Adrenal gland (tissue), 19 donors: Measurements from ENCODE around the gene GMEB2. TPM values are rescaled to one million over a fixed set of nuclear protein-coding genes. Genes with fewer than 3 reads are reported as not detected.

Experiments
- DNase-seq, 7 donors: peaks; one replicate each; pipeline ENCODE4 v3.0.0-alpha.2; 2019 to 2020
- H3K27ac ChIP-seq, 5 donors: fragments of 200-600 bp; sonication (generic) in 4 of 5; 1 replicate in 3 of 5; 2 replicates in 2 of 5; pipeline versions ENCODE4 v1.5.1 to v1.8.0; 2016 to 2020; ENCODE audit warnings: mild to moderate bottlenecking in 1 of 5
- H3K27me3 ChIP-seq: fragments of 200-600 bp; 2 replicates; pipeline ENCODE4 v1.8.0; 2021
- H3K36me3 ChIP-seq, 2 donors: fragments of 200-600 bp; replicated peaks in 1 of 2; 1 replicate in 1 of 2; 2 replicates in 1 of 2; pipeline versions ENCODE4 v1.5.1 to v1.8.0; 2018 to 2022
- H3K4me1 ChIP-seq, 2 donors: fragments of 200-600 bp; replicated peaks in 1 of 2; 1 replicate in 1 of 2; 2 replicates in 1 of 2; pipeline versions ENCODE4 v1.5.1 to v1.8.0; 2018 to 2021
- H3K4me3 ChIP-seq, 4 donors: fragments of 200-600 bp; sonication (generic) in 3 of 4; one replicate each; pipeline ENCODE4 v1.5.1; 2016 to 2018
- H3K9me3 ChIP-seq, 3 donors: fragments of 200-600 bp; sonication (generic) in 1 of 3; replicated peaks in 1 of 3; 1 replicate in 2 of 3; 2 replicates in 1 of 3; pipeline versions ENCODE4 v1.5.1 to v1.8.0; 2016 to 2021
- POLR2A ChIP-seq, 2 donors: fragments of 450-650 bp; IDR thresholded peaks; one replicate each; pipeline ENCODE4 v1.6.1; 2017; ENCODE audit warnings: antibody characterized with exemption in 2 of 2, mild to moderate bottlenecking in 2 of 2, moderate library complexity in 1 of 2
- WGBS, 4 donors: extraction: QIAGEN DNeasy Blood & Tissue Kit in 2 of 4; methylation state at CpG; one replicate each; pipeline versions ENCODE4 v1.1.5 to v1.1.7; 2013 to 2017; 5-methylcytosine and 5-hydroxymethylcytosine counted together
- intact Hi-C, 2 donors: fragments of 100-400 bp; cut with DNase I; formaldehyde crosslinking; loops; one replicate each; pipeline versions ENCODE4 v1.14.1 to v1.15.0; 2022 to 2023
- long read RNA-seq, 10 donors: library from polyadenylated mRNA in 3 of 10; unstranded in 2 of 10; stranded (forward) in 1 of 10; transcript quantifications; one replicate each; pipeline ENCODE4 v2.0.0 and lab custom pipeline, GENCODE V29; 2021 to 2026
- polyA plus RNA-seq, 3 donors: library from polyadenylated mRNA; stranded (reverse); fragments of 200-250 nt in 2 of 3; fragments of 350-450 nt in 1 of 3; fragmentation: Illumina TruSeq in 1 of 3; extraction: RNeasy Lipid Tissue Mini Kit (QIAGEN cat#74804) in 1 of 3; gene quantifications; one replicate each; pipeline ENCODE4 v1.2.3, GENCODE V29; 2013 to 2014
- total RNA-seq, 9 donors: library from RNA; depleted of rRNA in 4 of 9; stranded (reverse); fragments of >200 nt in 4 of 9; fragments of 120-200 nt in 1 of 9; fragmentation: NEBNext Ultra II Directional in 1 of 9; extraction: Animal tissue kit (Norgen Biotek cat#: 25700) in 1 of 9; gene quantifications; one replicate each; pipeline versions ENCODE4 v1.1.0 to v1.2.4, GENCODE V29; 2013 to 2023
- TF ChIP-seq, protein P1 (sequence below), 6 experiments: fragments of 450-650 bp in 4 of 6; fragments of 200-600 bp in 2 of 6; sonication (generic) in 1 of 6; IDR thresholded peaks; 1 replicate in 5 of 6; 2 replicates in 1 of 6; pipeline versions ENCODE4 v1.5.1 to v1.8.0; 2016 to 2021; ENCODE audit warnings: antibody characterized with exemption in 6 of 6, mild to moderate bottlenecking in 2 of 6, moderate library complexity in 1 of 6
- donor health status: healthy with polysubstance abuse.
- donor health status: Bipolar disorder and iron deficiency.
- donor health status: DM: yes; HTN: yes; CAD: no.
- donor health status: DM: no; HTN: no; CAD: no.
- donor health status: DM: no; HTN: no; CAD: no.
- donor health status: DM: yes; HTN: yes; CAD: no.

GMEB2 gene, protein sequence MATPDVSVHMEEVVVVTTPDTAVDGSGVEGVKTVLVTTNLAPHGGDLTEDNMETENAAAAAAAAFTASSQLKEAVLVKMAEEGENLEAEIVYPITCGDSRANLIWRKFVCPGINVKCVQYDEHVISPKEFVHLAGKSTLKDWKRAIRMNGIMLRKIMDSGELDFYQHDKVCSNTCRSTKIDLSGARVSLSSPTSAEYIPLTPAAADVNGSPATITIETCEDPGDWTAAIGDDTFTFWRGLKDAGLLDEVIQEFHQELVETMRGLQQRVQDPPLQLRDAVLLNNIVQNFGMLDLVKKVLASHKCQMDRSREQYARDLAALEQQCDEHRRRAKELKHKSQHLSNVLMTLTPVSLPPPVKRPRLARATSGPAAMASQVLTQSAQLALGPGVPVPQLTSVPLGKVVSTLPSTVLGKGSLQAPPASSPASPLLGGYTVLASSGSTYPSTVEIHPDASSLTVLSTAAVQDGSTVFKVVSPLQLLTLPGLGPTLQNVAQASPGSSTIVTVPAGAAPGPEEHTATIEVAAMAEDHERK
- total RNA-seq = 10 to 100 TPM in 6 of 9 donors, 1 to 10 TPM in 3; 5.7 to 18.2 (median 12.1) TPM
- 10 to 100 TPM in 2 of 3 donors, 1 to 10 TPM in 1; 4.2 to 13.9 (median 13.6) TPM for polyA plus RNA-seq
- long read RNA-seq, donor 1, full-length matches to known transcripts = 1 of 14 reads
- long read RNA-seq, donor 1, partial matches to known transcripts = 13 of 14 reads
- long read RNA-seq, donor 1, other reads (novel, unspliced or antisense) = 0 of 14 reads
- long read RNA-seq, donor 2, full-length matches to known transcripts = 3 of 3 reads
- long read RNA-seq, donor 2, partial matches to known transcripts = 0 of 3 reads
- long read RNA-seq, donor 2, other reads (novel, unspliced or antisense) = 0 of 3 reads
- long read RNA-seq, donor 3, full-length matches to known transcripts = 1 of 1 reads
- long read RNA-seq, donor 3, partial matches to known transcripts = 0 of 1 reads
- long read RNA-seq, donor 3, other reads (novel, unspliced or antisense) = 0 of 1 reads
- long read RNA-seq, donor 4, partial matches to known transcripts = 0 of 1 reads
- long read RNA-seq, donor 4, other reads (novel, unspliced or antisense) = 1 of 1 reads
- long read RNA-seq, donor 5, full-length matches to known transcripts = 16 of 21 reads
- long read RNA-seq, donor 5, partial matches to known transcripts = 0 of 21 reads
- long read RNA-seq, donor 5, other reads (novel, unspliced or antisense) = 5 of 21 reads
- long read RNA-seq, donor 6, partial matches to known transcripts = 0 of 1 reads
- long read RNA-seq, donor 6, other reads (novel, unspliced or antisense) = 1 of 1 reads
- long read RNA-seq, donor 7 = 0 reads
- long read RNA-seq, donor 8, full-length matches to known transcripts = 4 of 4 reads
- long read RNA-seq, donor 8, partial matches to known transcripts = 0 of 4 reads
- long read RNA-seq, donor 8, other reads (novel, unspliced or antisense) = 0 of 4 reads
- long read RNA-seq, donor 9, full-length matches to known transcripts = 1 of 1 reads
- long read RNA-seq, donor 9, partial matches to known transcripts = 0 of 1 reads
- long read RNA-seq, donor 9, other reads (novel, unspliced or antisense) = 0 of 1 reads
- long read RNA-seq, donor 10 = 0 reads

DNA sequence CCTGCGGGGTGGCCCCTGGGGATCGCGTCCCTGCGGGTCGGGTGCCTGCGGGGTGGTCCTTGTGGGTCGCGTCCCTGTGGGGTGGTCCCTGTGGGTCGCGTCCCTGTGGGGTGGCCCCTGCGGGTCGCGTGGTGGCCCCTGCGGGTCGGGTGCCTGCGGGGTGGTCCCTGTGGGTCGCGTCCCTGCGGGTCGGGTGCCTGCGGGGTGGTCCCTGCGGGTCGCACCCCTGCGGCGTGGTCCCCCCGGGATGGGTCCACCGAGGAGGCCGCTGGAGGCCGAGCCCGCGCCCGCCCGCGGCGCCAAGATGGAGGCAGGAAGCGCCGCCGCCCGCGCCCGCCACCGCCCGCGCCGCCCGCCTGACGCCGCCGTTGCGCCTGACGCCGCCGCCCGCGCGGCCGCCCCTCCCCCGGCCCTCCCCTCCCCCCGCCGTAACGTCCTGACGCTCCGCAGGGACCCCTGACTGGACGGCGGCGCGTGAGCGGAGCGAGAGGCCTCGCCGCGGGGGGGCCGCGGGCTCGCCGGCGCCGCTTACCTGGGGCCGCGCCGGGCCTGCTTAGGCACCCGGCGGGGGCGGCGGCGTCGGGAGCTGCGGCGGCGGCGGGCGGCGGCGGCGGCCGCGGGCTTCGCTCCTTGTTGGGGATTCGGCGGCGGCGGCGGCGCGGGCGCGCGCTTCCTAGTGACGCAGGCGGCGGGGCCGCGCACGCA, at the start of gene GMEB2:
TSS of gene GMEB2 (minus strand) at position 678 of the 705 bp plus-strand sequence. CDS start 7,704 bp downstream, outside the sequence.
- 0 to 1% (median 0%) methylated on average over 2 to 112 of the region's 114 CpGs for WGBS, 4 donors
- Histone ChIP-seq H3K4me3 (peak within 1 kb of the TSS; percentile 65 to 99 (median 89)), H3K36me3 (no peaks in the 10 kb centered on the region), H3K27me3 (no peaks in the 10 kb centered on the region), H3K27ac (peak within 1 kb of the TSS; percentile 93 to 100 (median 95)), H3K4me1 (peaks cover 25 to 27% of the 10 kb centered on the region in 2 donors), H3K9me3 (no peaks in the 10 kb centered on the region)
- intact Hi-C loops = no loop called here
- TF ChIP-seq, protein P1, sequence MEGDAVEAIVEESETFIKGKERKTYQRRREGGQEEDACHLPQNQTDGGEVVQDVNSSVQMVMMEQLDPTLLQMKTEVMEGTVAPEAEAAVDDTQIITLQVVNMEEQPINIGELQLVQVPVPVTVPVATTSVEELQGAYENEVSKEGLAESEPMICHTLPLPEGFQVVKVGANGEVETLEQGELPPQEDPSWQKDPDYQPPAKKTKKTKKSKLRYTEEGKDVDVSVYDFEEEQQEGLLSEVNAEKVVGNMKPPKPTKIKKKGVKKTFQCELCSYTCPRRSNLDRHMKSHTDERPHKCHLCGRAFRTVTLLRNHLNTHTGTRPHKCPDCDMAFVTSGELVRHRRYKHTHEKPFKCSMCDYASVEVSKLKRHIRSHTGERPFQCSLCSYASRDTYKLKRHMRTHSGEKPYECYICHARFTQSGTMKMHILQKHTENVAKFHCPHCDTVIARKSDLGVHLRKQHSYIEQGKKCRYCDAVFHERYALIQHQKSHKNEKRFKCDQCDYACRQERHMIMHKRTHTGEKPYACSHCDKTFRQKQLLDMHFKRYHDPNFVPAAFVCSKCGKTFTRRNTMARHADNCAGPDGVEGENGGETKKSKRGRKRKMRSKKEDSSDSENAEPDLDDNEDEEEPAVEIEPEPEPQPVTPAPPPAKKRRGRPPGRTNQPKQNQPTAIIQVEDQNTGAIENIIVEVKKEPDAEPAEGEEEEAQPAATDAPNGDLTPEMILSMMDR (IDR thresholded peaks at IDR 0.05) = no peak
- peak; percentile 44 to 51 for TF ChIP-seq POLR2A (IDR thresholded peaks at IDR 0.05)
- DNase-seq = peak; percentile 70 to 82 (median 77)

DNA sequence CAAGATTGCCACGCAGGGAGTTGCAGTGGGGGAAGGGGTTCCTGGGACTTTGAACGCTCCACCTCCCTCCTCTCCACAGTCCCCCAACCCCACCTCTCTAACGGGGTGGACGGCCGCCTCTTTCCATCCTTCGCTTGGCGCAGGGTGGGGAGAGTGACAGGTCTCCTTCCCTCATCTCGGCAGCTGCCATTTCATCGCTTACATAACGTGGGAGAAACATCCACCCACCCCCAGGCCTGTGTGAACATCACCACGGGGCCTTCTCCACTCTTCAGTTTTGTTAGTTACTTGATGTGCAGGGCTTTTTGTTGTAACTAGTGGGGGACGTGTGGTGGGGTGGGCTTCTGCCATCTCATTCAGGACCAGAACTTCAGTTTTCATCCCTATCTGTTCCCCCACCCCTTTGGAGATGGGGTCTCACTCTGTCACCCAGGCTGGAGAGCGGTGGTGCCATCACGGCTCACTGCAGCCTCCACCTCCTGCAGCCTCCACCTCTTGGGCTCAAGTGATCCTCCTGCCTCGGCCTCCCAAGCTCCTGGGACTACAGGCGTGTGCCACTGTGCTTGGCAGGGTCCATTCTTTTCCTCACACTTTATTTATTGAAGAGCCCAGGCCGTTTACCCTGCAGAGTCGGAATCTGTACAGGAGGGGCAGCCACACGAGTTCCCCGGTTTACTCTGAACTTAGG, 48.9 kb upstream of the GMEB2 start:
- TF ChIP-seq, protein P1 (IDR thresholded peaks at IDR 0.05) = no peak
- no peak for TF ChIP-seq POLR2A (IDR thresholded peaks at IDR 0.05)
- intact Hi-C loops = no loop called here
- Histone ChIP-seq H3K27ac (no peak overlapping the region), H3K9me3 (no peaks in the 10 kb centered on the region), H3K4me1 (no peaks in the 10 kb centered on the region), H3K36me3 (peaks cover 0 to 52% of the 10 kb centered on the region in 2 donors), H3K4me3 (no peak overlapping the region), H3K27me3 (no peaks in the 10 kb centered on the region)
- no peak for DNase-seq
- WGBS, 4 donors = 87 to 97% (median 94%) methylated on average over 18 to 20 of the region's 20 CpGs

DNA sequence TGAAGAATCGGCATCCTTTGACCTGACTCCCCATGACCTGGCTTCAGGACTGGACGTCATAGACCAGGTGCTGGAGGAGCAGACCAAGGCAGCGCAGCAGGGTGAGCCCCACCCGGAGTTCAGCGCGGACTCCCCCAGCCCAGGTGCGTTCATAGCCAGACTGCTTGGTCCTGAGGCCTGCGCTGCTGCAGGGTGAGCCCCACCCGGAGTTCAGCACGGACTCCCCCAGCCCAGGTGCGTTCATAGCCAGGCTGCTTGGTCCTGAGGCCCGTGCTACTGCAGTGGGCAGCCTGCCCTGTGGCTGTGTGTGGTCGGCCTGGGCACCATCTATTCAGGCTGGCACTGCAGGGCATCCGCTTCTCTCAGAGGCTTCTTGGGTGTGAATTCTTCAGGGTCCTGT, 47.0 kb upstream of the GMEB2 start:
- Histone ChIP-seq H3K4me1 (no peaks in the 10 kb centered on the region), H3K27me3 (no peaks in the 10 kb centered on the region), H3K36me3 (peaks cover 0 to 40% of the 10 kb centered on the region in 2 donors), H3K4me3 (no peak overlapping the region), H3K27ac (no peak overlapping the region), H3K9me3 (no peaks in the 10 kb centered on the region)
- TF ChIP-seq POLR2A (IDR thresholded peaks at IDR 0.05) = no peak
- intact Hi-C loops = no loop called here
- DNase-seq = no peak
- 94 to 99% (median 97%) methylated on average over 7 to 14 of the region's 14 CpGs for WGBS, 4 donors
